ENCODE results near the gene STRA8. TPM values are rescaled to one million over a fixed set of nuclear protein-coding genes. Genes with fewer than 3 reads are reported as not detected.

The STRA8 gene
- total RNA-seq, 1 experiment from 2014 or later: not detected

DNA sequence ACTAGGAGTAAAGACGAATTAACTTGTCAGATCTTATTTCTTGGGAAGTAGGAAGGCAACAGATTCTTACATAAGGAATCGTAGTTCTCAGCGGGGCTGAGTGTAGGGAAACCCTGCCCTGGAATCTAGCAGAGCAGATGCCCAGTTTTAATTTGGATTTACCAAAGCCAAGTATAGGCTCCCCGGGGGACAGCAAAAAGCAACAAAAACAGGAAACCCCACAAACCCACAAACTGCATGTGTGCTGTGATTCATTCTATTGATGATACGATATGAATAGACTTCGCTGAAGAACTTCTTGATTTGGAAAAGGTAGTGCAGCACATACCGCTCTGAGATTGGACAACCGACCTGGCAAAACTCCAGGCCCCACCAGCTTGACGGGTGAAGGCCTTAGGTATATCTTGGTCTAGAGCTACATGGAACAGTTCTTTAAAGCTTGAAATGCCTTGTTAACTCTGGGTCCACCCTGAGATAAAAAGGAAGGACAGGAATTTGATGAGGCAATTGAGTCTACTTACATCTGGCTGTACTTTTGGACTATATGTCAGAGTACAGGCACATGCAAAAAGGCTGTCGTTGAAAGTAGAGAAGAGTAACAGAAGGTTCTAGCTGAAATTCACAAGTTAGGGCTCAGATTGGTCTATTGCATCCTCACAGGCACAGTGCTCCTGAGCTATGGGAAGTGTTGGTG is 49.1 kb downstream of the STRA8 start:
- no peak for DNase-seq
- H3K4me3 ChIP-seq (ENCODE audit: low read length): no peak overlapping the region
- TF ChIP-seq EZH2phosphoT487 (IDR thresholded peaks at IDR 0.05; ENCODE audit: borderline replicate concordance, low read length) (no peak), EZH2 (IDR thresholded peaks at IDR 0.05; ENCODE audit: low read length, unreplicated experiment) (no peak)
- TF ChIP-seq, protein P1, sequence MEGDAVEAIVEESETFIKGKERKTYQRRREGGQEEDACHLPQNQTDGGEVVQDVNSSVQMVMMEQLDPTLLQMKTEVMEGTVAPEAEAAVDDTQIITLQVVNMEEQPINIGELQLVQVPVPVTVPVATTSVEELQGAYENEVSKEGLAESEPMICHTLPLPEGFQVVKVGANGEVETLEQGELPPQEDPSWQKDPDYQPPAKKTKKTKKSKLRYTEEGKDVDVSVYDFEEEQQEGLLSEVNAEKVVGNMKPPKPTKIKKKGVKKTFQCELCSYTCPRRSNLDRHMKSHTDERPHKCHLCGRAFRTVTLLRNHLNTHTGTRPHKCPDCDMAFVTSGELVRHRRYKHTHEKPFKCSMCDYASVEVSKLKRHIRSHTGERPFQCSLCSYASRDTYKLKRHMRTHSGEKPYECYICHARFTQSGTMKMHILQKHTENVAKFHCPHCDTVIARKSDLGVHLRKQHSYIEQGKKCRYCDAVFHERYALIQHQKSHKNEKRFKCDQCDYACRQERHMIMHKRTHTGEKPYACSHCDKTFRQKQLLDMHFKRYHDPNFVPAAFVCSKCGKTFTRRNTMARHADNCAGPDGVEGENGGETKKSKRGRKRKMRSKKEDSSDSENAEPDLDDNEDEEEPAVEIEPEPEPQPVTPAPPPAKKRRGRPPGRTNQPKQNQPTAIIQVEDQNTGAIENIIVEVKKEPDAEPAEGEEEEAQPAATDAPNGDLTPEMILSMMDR (conservative IDR thresholded peaks at IDR 0.05; ENCODE audit: low read depth, low read length): no peak
- no peak for ATAC-seq
- no peaks in the 10 kb centered on the region for H3K9me2 ChIP-seq (replicated peaks; ENCODE audit: low read length)
- H3K36me3 ChIP-seq (ENCODE audit: low read depth, low read length): no peaks in the 10 kb centered on the region
- H4K20me1 ChIP-seq (ENCODE audit: low read length): no peaks in the 10 kb centered on the region
- no peak overlapping the region for H3K9ac ChIP-seq (ENCODE audit: low read length)
- no peaks in the 10 kb centered on the region for H3K27me3 ChIP-seq (ENCODE audit: low read length)
- no peak overlapping the region for H3K27ac ChIP-seq (ENCODE audit: low read length)
- no peaks in the 10 kb centered on the region for H3F3A ChIP-seq (ENCODE audit: low read length, unreplicated experiment)
- intact Hi-C loops (cut with micrococcal nuclease): loop anchor here (5.0 kb wide), 1 partner anchor 120 kb away; no protein-coding TSS in a partner anchor
- H3K9me3 ChIP-seq (ENCODE audit: low read length): no peaks in the 10 kb centered on the region
- H3K4me1 ChIP-seq (ENCODE audit: insufficient read depth, low read length): peaks cover 12% of the 10 kb centered on the region; the same call in 1 of the 2 replicates
- ChIA-PET CTCF (no interaction called here), POLR2A (ENCODE audit: unreplicated experiment) (no interaction called here)
- H3K79me2 ChIP-seq (ENCODE audit: low read length): no peaks in the 10 kb centered on the region
- no peak overlapping the region for H3K4me2 ChIP-seq (ENCODE audit: low read length)
- no TSS peak for BruUV-seq (replicated peaks)
- no peak overlapping the region for H2AFZ ChIP-seq (ENCODE audit: low read length)

DNA sequence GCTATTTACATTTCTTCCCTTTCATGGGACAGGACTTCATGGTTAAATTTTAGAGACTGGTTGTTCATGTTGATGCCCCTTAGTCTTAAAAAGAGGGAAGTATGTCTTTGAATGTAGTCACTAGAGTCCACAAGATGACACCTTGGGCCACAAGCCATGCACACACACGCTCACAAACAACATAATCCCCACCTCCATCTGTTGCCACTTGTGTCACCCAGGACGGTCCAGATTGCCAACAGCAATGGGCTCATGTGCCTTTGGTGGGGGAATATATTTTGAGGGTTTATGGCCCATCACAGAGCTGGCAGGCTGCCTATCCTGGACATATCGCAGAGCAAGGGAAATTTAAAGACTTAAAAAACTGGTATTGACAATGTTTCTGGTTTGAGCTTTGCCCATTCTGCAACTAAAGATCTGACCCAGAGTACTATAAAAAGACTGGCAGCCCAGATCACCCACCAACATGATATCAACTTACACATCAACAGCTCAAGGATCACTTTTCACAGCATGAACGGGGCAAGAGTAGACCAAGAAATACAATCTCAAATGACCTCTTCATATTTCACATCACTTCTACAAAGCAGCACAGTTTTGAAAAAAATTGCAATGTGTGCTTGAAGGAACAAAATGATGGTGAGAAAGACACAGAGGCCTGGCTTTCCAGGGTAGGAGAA is 50.5 kb downstream of the STRA8 start:
- no peak overlapping the region for H2AFZ ChIP-seq (ENCODE audit: low read length)
- no peak overlapping the region for H3K9ac ChIP-seq (ENCODE audit: low read length)
- ATAC-seq (no peak), DNase-seq (no peak)
- no peaks in the 10 kb centered on the region for H4K20me1 ChIP-seq (ENCODE audit: low read length)
- H3K9me3 ChIP-seq (ENCODE audit: low read length): no peaks in the 10 kb centered on the region
- H3K4me2 ChIP-seq (ENCODE audit: low read length): no peak overlapping the region
- ChIA-PET POLR2A (ENCODE audit: unreplicated experiment) (no interaction called here), CTCF (no interaction called here)
- H3K9me2 ChIP-seq (replicated peaks; ENCODE audit: low read length): no peaks in the 10 kb centered on the region
- no peaks in the 10 kb centered on the region for H3K79me2 ChIP-seq (ENCODE audit: low read length)
- no peaks in the 10 kb centered on the region for H3K36me3 ChIP-seq (ENCODE audit: low read depth, low read length)
- H3K4me1 ChIP-seq (ENCODE audit: insufficient read depth, low read length): peaks cover 12% of the 10 kb centered on the region; the same call in 1 of the 2 replicates
- H3K4me3 ChIP-seq (ENCODE audit: low read length): no peak overlapping the region
- H3K27me3 ChIP-seq (ENCODE audit: low read length): no peaks in the 10 kb centered on the region
- H3K27ac ChIP-seq (ENCODE audit: low read length): no peak overlapping the region
- no peak for TF ChIP-seq EZH2phosphoT487 (IDR thresholded peaks at IDR 0.05; ENCODE audit: borderline replicate concordance, low read length)
- TF ChIP-seq EZH2 (IDR thresholded peaks at IDR 0.05; ENCODE audit: low read length, unreplicated experiment): no peak
- TF ChIP-seq, protein P1 (conservative IDR thresholded peaks at IDR 0.05; ENCODE audit: low read depth, low read length): no peak
- no TSS peak for BruUV-seq (replicated peaks)
- H3F3A ChIP-seq (ENCODE audit: low read length, unreplicated experiment): no peaks in the 10 kb centered on the region
- intact Hi-C loops (cut with micrococcal nuclease): loop anchor here (5.0 kb wide), 1 partner anchor 118 kb away; no protein-coding TSS in a partner anchor

Data from PC-3 (cell line).